Suprapubic skin (tissue), 4 donors: ENCODE measurements around the gene MYO9B.

Source experiments
- EP300 ChIP-seq: sonication (generic); formaldehyde crosslinking; IDR thresholded peaks from one replicate; pipeline ENCODE4 v1.6.1; 2017; ENCODE audit warnings: antibody characterized with exemption
- POLR2A ChIP-seq, 2 donors: fragments of 450-650 bp; IDR thresholded peaks; one replicate each; pipeline ENCODE4 v1.6.1; 2017; ENCODE audit warnings: antibody characterized with exemption in 2 of 2, mild to moderate bottlenecking in 2 of 2, moderate library complexity in 2 of 2
- POLR2AphosphoS5 ChIP-seq, 3 donors: sonication (generic); formaldehyde crosslinking; IDR thresholded peaks; one replicate each; pipeline ENCODE4 v1.6.1; 2017; ENCODE audit warnings: antibody characterized with exemption in 3 of 3
- TF ChIP-seq, protein P1 (sequence below), 2 donors: fragments of 200-600 bp in 1 of 2; fragments of 450-650 bp in 1 of 2; sonication (generic) in 1 of 2; IDR thresholded peaks; one replicate each; pipeline ENCODE4 v1.5.1; 2016 to 2019; ENCODE audit warnings: antibody characterized with exemption in 2 of 2, mild to moderate bottlenecking in 1 of 2, moderate library complexity in 1 of 2

DNA sequence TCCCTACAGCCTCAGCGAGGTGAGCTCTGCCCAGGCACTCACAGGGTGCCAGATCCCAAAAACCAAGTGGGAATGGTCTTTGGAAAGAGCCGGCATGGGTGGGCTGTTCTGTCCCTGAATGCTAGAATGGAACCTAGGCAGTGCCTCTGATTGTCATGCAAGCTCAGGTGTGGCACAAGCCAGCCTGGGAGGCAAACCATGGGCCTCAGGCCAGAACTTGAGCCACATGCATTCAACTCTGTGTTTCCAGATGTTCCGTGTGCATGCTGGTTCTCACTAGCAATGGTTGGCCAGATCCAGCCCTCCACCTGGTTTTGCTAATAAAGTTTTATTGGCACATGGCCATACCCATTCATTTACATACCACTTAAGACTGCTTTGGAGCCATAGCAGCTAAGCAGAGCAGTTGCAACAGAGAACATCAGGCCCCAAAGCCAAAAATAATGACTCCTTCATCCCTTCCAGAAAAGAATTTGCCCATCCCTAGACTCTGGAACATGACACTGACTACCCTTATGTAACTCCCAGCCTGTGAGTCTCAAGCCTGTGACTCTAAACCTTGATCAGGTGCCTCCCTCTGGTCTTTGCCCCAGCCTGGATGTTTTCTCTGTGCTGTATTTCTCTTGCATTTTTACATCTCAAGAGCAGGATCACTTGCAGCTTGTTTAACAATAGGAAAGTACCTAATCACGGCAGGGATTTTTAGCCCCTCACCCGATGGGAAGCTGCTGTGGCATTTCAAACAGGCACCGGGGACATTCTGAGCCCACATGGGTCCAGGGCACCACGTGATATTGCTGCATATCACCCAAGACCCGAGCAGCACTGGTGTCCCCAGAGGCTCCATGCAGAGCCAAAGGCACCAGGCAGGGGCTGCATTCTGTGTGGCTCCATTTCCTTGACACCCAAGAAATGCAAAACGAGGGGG, 84.2 kb downstream of the MYO9B start:
- TF ChIP-seq, protein P1, sequence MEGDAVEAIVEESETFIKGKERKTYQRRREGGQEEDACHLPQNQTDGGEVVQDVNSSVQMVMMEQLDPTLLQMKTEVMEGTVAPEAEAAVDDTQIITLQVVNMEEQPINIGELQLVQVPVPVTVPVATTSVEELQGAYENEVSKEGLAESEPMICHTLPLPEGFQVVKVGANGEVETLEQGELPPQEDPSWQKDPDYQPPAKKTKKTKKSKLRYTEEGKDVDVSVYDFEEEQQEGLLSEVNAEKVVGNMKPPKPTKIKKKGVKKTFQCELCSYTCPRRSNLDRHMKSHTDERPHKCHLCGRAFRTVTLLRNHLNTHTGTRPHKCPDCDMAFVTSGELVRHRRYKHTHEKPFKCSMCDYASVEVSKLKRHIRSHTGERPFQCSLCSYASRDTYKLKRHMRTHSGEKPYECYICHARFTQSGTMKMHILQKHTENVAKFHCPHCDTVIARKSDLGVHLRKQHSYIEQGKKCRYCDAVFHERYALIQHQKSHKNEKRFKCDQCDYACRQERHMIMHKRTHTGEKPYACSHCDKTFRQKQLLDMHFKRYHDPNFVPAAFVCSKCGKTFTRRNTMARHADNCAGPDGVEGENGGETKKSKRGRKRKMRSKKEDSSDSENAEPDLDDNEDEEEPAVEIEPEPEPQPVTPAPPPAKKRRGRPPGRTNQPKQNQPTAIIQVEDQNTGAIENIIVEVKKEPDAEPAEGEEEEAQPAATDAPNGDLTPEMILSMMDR (IDR thresholded peaks at IDR 0.05), result no peak
- no peak for TF ChIP-seq POLR2A (IDR thresholded peaks at IDR 0.05)
- no peak for TF ChIP-seq EP300
- TF ChIP-seq POLR2AphosphoS5 (IDR thresholded peaks at IDR 0.05), result no peak
